Gastrocnemius medialis (tissue), 4 donors: ENCODE data around the gene NFAM1. TPM values are rescaled to one million over a fixed set of nuclear protein-coding genes. Genes with fewer than 3 reads are reported as not detected.

Source experiments
- ATAC-seq, 2 donors: fragments of 150-250 bp; one replicate each; pipeline ENCODE4 v1.9.1; 2016
- DNase-seq, 2 donors: peaks; one replicate each; pipeline ENCODE4 v3.0.0-alpha.2; 2019
- H3K27ac ChIP-seq, 4 donors: fragments of 200-600 bp; sonication (generic); 1 replicate in 1 of 4; 2 replicates in 3 of 4; pipeline ENCODE4 v1.5.1; 2016 to 2018; ENCODE audit warnings: mild to moderate bottlenecking in 2 of 4, moderate library complexity in 1 of 4
- H3K27me3 ChIP-seq, 3 donors: fragments of 200-600 bp; sonication (generic) in 2 of 3; 1 replicate in 1 of 3; 2 replicates in 2 of 3; pipeline versions ENCODE4 v1.5.1 to v1.6.0; 2016 to 2019; ENCODE audit warnings: mild to moderate bottlenecking in 1 of 3, moderate library complexity in 1 of 3
- H3K36me3 ChIP-seq, 2 donors: fragments of 200-600 bp; sonication (generic) in 1 of 2; one replicate each; pipeline ENCODE4 v1.5.1; 2017 to 2018
- H3K4me1 ChIP-seq, 2 donors: fragments of 200-600 bp; sonication (generic) in 1 of 2; one replicate each; pipeline ENCODE4 v1.5.1; 2016 to 2017; ENCODE audit warnings: mild to moderate bottlenecking in 2 of 2
- H3K4me3 ChIP-seq, 4 donors: fragments of 200-600 bp; sonication (generic) in 3 of 4; 1 replicate in 1 of 4; 2 replicates in 3 of 4; pipeline ENCODE4 v1.5.1; 2016 to 2019; ENCODE audit warnings: mild to moderate bottlenecking in 2 of 4
- H3K9me3 ChIP-seq, 3 donors: fragments of 200-600 bp; sonication (generic) in 2 of 3; 1 replicate in 1 of 3; 2 replicates in 2 of 3; pipeline ENCODE4 v1.5.1; 2016 to 2019
- CTCF ChIP-seq, 5 experiments: fragments of 450-650 bp in 3 of 5; fragments of 200-600 bp in 2 of 5; sonication (generic) in 2 of 5; IDR thresholded peaks in 4 of 5; conservative IDR thresholded peaks in 1 of 5; 1 replicate in 4 of 5; 2 replicates in 1 of 5; pipeline ENCODE4 v1.5.1; 2016 to 2019; ENCODE audit warnings: antibody characterized with exemption in 5 of 5, mild to moderate bottlenecking in 3 of 5, moderate library complexity in 3 of 5
- POLR2A ChIP-seq, 2 donors: fragments of 450-650 bp; IDR thresholded peaks; one replicate each; pipeline ENCODE4 v1.6.1; 2017; ENCODE audit warnings: antibody characterized with exemption in 2 of 2, mild to moderate bottlenecking in 2 of 2, moderate library complexity in 2 of 2
- in situ Hi-C, 4 donors: fragments of 200-750 bp; cut with MboI; loops; one replicate each; pipeline versions ENCODE4 v1.15.0 to v1.8.0; 2017; ENCODE audit warnings: low sequenced_read_pairs in 4 of 4
- intact Hi-C: fragments of 100-400 bp; cut with DNase I; formaldehyde crosslinking; loops from one replicate; pipeline ENCODE4 v1.15.1; 2023; ENCODE audit warnings: low total_unique reads
- total RNA-seq, 4 donors: library from RNA; depleted of rRNA; stranded (reverse); fragments of >200 nt; gene quantifications; one replicate each; pipeline versions ENCODE4 v1.1.0 to v1.2.3, GENCODE V29; 2016

NFAM1 gene
- total RNA-seq, 4 donors from 2014 or later: 0.20 to 0.59 (median 0.58) TPM; not detected in 1

- no peak for ATAC-seq
- TF ChIP-seq POLR2A (IDR thresholded peaks at IDR 0.05) (no peak), CTCF (IDR thresholded peaks at IDR 0.05 in 4 of 5, conservative IDR thresholded peaks at IDR 0.05 in 1 of 5) (no peak)
- no peaks in the 10 kb centered on the region for H3K9me3 ChIP-seq
- H3K36me3 ChIP-seq: no peaks in the 10 kb centered on the region
- H3K27me3 ChIP-seq: peaks cover 10 to 18% (median 15%) of the 10 kb centered on the region in 3 donors
- intact Hi-C loops (loop anchor here (5.0 kb wide), 1 partner anchor 293 kb away; the partner anchor contains the start of genes NAGA and PHETA2), in situ Hi-C loops (no loop called here)
- no peak for DNase-seq
- H3K4me3 ChIP-seq: no peak overlapping the region
- H3K4me1 ChIP-seq: peaks cover 11 to 18% of the 10 kb centered on the region in 2 donors
- peak overlapping the region in 3 of 4 donors; percentile 1 to 38 (median 31) for H3K27ac ChIP-seq
Observed at GRCh38 chr22:42365111-42365865, 66.9 kb downstream of the NFAM1 start.

- DNase-seq (no peak), ATAC-seq (no peak)
- in situ Hi-C loops (no loop called here), intact Hi-C loops (loop anchor here (5.0 kb wide), 1 partner anchor 292 kb away; the partner anchor contains the start of genes NAGA and PHETA2)
- H3K4me3 ChIP-seq: no peak overlapping the region
- TF ChIP-seq POLR2A (IDR thresholded peaks at IDR 0.05): no peak
- no peak for TF ChIP-seq CTCF (IDR thresholded peaks at IDR 0.05 in 4 of 5, conservative IDR thresholded peaks at IDR 0.05 in 1 of 5)
- no peaks in the 10 kb centered on the region for H3K9me3 ChIP-seq
- H3K36me3 ChIP-seq: no peaks in the 10 kb centered on the region
- H3K27me3 ChIP-seq: peaks cover 10 to 18% (median 15%) of the 10 kb centered on the region in 3 donors
- peaks cover 11 to 15% of the 10 kb centered on the region in 2 donors for H3K4me1 ChIP-seq
- peak overlapping the region; percentile 27 to 50 (median 34) for H3K27ac ChIP-seq
Observed at GRCh38 chr22:42364604-42365110, 67.5 kb downstream of the NFAM1 start.

GRCh38 chr22:42363892-42364291, 68.3 kb downstream of the NFAM1 start:
- H3K4me1 ChIP-seq: peaks cover 10 to 11% of the 10 kb centered on the region in 2 donors
- H3K27ac ChIP-seq: no peak overlapping the region
- no peak for TF ChIP-seq POLR2A (IDR thresholded peaks at IDR 0.05)
- no peak for TF ChIP-seq CTCF (IDR thresholded peaks at IDR 0.05 in 4 of 5, conservative IDR thresholded peaks at IDR 0.05 in 1 of 5)
- H3K9me3 ChIP-seq: no peaks in the 10 kb centered on the region
- H3K27me3 ChIP-seq: peaks cover 9 to 18% (median 15%) of the 10 kb centered on the region in 3 donors
- no peak overlapping the region for H3K4me3 ChIP-seq
- DNase-seq: no peak
- H3K36me3 ChIP-seq: no peaks in the 10 kb centered on the region
- ATAC-seq: no peak
- in situ Hi-C loops: no loop called here
- intact Hi-C loops: no loop called here

GRCh38 chr22:42361523-42361922, 70.7 kb downstream of the NFAM1 start:
- no peaks in the 10 kb centered on the region for H3K4me1 ChIP-seq
- no peaks in the 10 kb centered on the region for H3K36me3 ChIP-seq
- no peak overlapping the region for H3K4me3 ChIP-seq
- no peak overlapping the region for H3K27ac ChIP-seq
- DNase-seq (no peak), ATAC-seq (no peak)
- H3K27me3 ChIP-seq: peaks cover 2 to 6% (median 3%) of the 10 kb centered on the region in 3 donors
- in situ Hi-C loops: no loop called here
- H3K9me3 ChIP-seq: no peaks in the 10 kb centered on the region
- TF ChIP-seq CTCF (IDR thresholded peaks at IDR 0.05 in 4 of 5, conservative IDR thresholded peaks at IDR 0.05 in 1 of 5) (no peak), POLR2A (IDR thresholded peaks at IDR 0.05) (no peak)
- intact Hi-C loops: no loop called here
